GM12878 (cell line): ENCODE data around the gene GEMIN7. TPM values are rescaled to one million over a fixed set of nuclear protein-coding genes. Genes with fewer than 3 reads are reported as not detected.

Experiments used
- ATF7 ChIP-seq: fragments of 450-650 bp; IDR thresholded peaks from 2 replicates; pipeline ENCODE4 v1.6.1; 2016; ENCODE audit warnings: low read depth, mild to moderate bottlenecking
- BACH1 ChIP-seq: fragments of 450-650 bp; IDR thresholded peaks from 2 replicates; pipeline ENCODE4 v1.6.1; 2017; ENCODE audit warnings: mild to moderate bottlenecking, borderline replicate concordance
- BRCA1 ChIP-seq: IDR thresholded peaks from 2 replicates; pipeline ENCODE4 v1.6.1; 2011; ENCODE audit warnings: low read depth, low read length, improper control_type of control experiment
- CBX3 ChIP-seq: fragments of 200-600 bp; sonication (generic); IDR thresholded peaks from 2 replicates; pipeline ENCODE4 v1.6.1; 2016; ENCODE audit warnings: low read depth, borderline replicate concordance
- CREB1 ChIP-seq: IDR thresholded peaks from 2 replicates; pipeline ENCODE4 v1.6.1; 2012; ENCODE audit warnings: low read depth, mild to moderate bottlenecking, inconsistent platforms
- CREM ChIP-seq: IDR thresholded peaks from 2 replicates; pipeline ENCODE4 v1.6.1; 2014; ENCODE audit warnings: antibody characterized with exemption, low read depth
- EZH2 ChIP-seq: IDR thresholded peaks from 2 replicates; pipeline ENCODE4 v1.6.1; 2012; ENCODE audit warnings: low read depth, mild to moderate bottlenecking, control low read depth, inconsistent platforms, low read length, borderline replicate concordance; ENCODE audit not compliant: control insufficient read depth
- GABPA ChIP-seq: IDR thresholded peaks from 2 replicates; pipeline ENCODE4 v1.6.1; 2014; ENCODE audit warnings: antibody characterized with exemption, low read depth, mild to moderate bottlenecking, inconsistent platforms
- JUNB ChIP-seq: IDR thresholded peaks from 2 replicates; pipeline ENCODE4 v1.6.1; 2016; ENCODE audit warnings: antibody characterized with exemption, mild to moderate bottlenecking
- LARP7 ChIP-seq: fragments of 450-650 bp; IDR thresholded peaks from 2 replicates; pipeline ENCODE4 v1.6.1; 2017; ENCODE audit warnings: mild to moderate bottlenecking
- MEF2A ChIP-seq: IDR thresholded peaks from 2 replicates; pipeline ENCODE4 v1.6.1; 2011; ENCODE audit warnings: low read depth, mild to moderate bottlenecking, low read length, moderate library complexity; ENCODE audit not compliant: insufficient read depth
- NFYB ChIP-seq: IDR thresholded peaks from 2 replicates; pipeline ENCODE4 v1.6.1; 2011; ENCODE audit warnings: low read depth, mild to moderate bottlenecking, low read length, improper control_type of control experiment, moderate library complexity; ENCODE audit not compliant: insufficient read depth
- PAX8 ChIP-seq: fragments of 450-650 bp; IDR thresholded peaks from 2 replicates; pipeline ENCODE4 v1.6.1; 2017; ENCODE audit warnings: mild to moderate bottlenecking, moderate library complexity
- POU2F2 ChIP-seq: IDR thresholded peaks from 3 replicates; pipeline ENCODE4 v1.6.1; 2011; ENCODE audit warnings: low read depth, mild to moderate bottlenecking, low read length, borderline replicate concordance
- RAD51 ChIP-seq: fragments of 450-650 bp; IDR thresholded peaks from 2 replicates; pipeline ENCODE4 v1.6.1; 2016; ENCODE audit warnings: moderate library complexity, mild to moderate bottlenecking, inconsistent platforms
- STAT3 ChIP-seq: IDR thresholded peaks from 2 replicates; pipeline ENCODE4 v1.6.1; 2011; ENCODE audit warnings: low read depth, low read length, improper control_type of control experiment
- TBL1XR1 ChIP-seq: IDR thresholded peaks from 2 replicates; pipeline ENCODE4 v1.6.1; 2012; ENCODE audit warnings: low read depth, low read length, improper control_type of control experiment
- TCF3 ChIP-seq: IDR thresholded peaks from 2 replicates; pipeline ENCODE4 v1.6.1; 2012; ENCODE audit warnings: low read depth, mild to moderate bottlenecking, low read length, borderline replicate concordance; ENCODE audit not compliant: insufficient read depth
- ZNF24 ChIP-seq: fragments of 450-650 bp; IDR thresholded peaks from 2 replicates; pipeline ENCODE4 v1.6.1; 2017; ENCODE audit warnings: antibody characterized with exemption, mild to moderate bottlenecking
- polyA plus RNA-seq, 11 experiments: library from polyadenylated mRNA; depleted of rRNA in 4 of 11; unstranded in 6 of 11; stranded (reverse) in 5 of 11; fragments of >200 nt; fragmentation: Nextera tagmentation in 4 of 11; fragmentation: Illumina TruSeq in 1 of 11; extraction: Ambion mirVana in 4 of 11; extraction: Trizol in 1 of 11; gene quantifications; 1 replicate in 1 of 11; 2 replicates in 10 of 11; pipeline versions ENCODE4 v1.2.1 to v1.2.3, GENCODE V29; 2011 to 2016; ENCODE audit warnings: inconsistent platforms in 2 of 11, missing spikeins in 2 of 11, low read depth in 1 of 11
- total RNA-seq, 4 experiments: library from RNA; depleted of rRNA in 3 of 4; stranded (reverse); fragments of >200 nt in 3 of 4; fragmentation: Illumina TruSeq in 1 of 4; extraction: Trizol in 1 of 4; gene quantifications; 2 replicates each; pipeline versions ENCODE4 v1.2.1 to v1.2.3, GENCODE V29; 2013 to 2021
- TF ChIP-seq, protein P1 (sequence below), 3 experiments: IDR thresholded peaks in 2 of 3; conservative IDR thresholded peaks in 1 of 3; 2 replicates each; pipeline ENCODE4 v1.5.1; 2011; ENCODE audit warnings: low read depth in 3 of 3, low read length in 3 of 3, mild to moderate bottlenecking in 3 of 3, control low read depth in 2 of 3, moderate library complexity in 2 of 3, inconsistent platforms in 1 of 3, mixed read lengths in 1 of 3; ENCODE audit not compliant: control insufficient read depth in 2 of 3, insufficient read depth in 1 of 3; ENCODE audit errors: extremely low read depth in 1 of 3
- TF ChIP-seq, protein P2 (sequence below): fragments of 450-650 bp; formaldehyde crosslinking; IDR thresholded peaks from 2 replicates; pipeline ENCODE4 v1.4.0; 2020; ENCODE audit warnings: mild to moderate bottlenecking, moderate library complexity

The GEMIN7 gene
- total and polyA plus RNA-seq, 10 of the 15 experiments (the other 5 are each of a cell fraction or from before 2014, with no cell fraction given): 21.1 to 76.7 (median 44.9) TPM

DNA sequence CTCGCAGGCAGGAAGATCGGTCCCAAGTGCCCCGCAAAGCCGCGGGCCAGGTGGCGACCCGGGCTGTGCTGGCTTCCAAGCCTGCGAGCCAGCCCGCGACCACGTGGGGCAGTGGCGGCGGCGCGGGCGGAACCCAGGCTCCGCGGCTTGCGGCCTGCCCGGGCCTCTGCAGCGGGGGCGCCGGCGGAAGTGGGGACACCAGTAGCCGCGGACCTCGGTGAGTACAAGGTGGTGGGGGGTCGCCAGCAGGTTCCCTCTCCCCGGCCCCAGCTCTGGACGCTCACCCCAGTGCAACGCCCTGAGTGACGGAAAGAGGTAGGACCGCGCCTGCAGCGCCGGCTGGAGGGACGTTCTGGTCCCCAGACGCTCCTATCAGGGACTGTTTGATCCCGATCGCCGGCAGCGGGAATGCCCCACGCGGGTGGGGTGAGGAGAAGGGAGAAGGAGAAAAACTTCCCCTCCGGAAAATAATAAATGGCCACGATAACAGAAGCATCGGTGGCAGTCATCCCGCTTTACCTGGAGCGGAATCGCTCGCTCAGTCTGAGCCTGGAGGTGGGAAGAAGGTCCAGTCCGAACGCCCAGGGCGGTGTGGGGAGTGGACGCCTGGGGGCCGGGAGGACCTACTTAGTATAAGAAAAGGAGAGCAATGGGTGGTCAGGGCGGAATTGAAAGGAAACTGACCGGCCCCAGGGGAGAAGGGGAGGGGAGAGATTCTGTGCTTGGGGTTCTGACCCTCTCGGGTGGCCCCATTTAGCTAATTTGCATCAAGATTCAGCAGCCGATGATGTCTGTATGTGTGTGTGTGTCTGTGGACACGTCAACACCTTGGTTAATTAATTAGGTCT, at the start of gene GEMIN7 (continued):
- TF ChIP-seq RAD51: no peak
- no peak for TF ChIP-seq STAT3
- TF ChIP-seq EZH2: no peak
- TF ChIP-seq, protein P1, sequence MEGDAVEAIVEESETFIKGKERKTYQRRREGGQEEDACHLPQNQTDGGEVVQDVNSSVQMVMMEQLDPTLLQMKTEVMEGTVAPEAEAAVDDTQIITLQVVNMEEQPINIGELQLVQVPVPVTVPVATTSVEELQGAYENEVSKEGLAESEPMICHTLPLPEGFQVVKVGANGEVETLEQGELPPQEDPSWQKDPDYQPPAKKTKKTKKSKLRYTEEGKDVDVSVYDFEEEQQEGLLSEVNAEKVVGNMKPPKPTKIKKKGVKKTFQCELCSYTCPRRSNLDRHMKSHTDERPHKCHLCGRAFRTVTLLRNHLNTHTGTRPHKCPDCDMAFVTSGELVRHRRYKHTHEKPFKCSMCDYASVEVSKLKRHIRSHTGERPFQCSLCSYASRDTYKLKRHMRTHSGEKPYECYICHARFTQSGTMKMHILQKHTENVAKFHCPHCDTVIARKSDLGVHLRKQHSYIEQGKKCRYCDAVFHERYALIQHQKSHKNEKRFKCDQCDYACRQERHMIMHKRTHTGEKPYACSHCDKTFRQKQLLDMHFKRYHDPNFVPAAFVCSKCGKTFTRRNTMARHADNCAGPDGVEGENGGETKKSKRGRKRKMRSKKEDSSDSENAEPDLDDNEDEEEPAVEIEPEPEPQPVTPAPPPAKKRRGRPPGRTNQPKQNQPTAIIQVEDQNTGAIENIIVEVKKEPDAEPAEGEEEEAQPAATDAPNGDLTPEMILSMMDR (IDR thresholded peaks at IDR 0.05 in 2 of 3, conservative IDR thresholded peaks at IDR 0.05 in 1 of 3; ENCODE audit: control insufficient read depth in 2 of 3, extremely low read depth in 1 of 3, insufficient read depth in 1 of 3, low read depth in 3 of 3, low read length in 3 of 3): peak in 2 of 3 experiments; percentile 9 to 11; a peak in 1 of 6 replicates
- TF ChIP-seq LARP7: peak; percentile 99
- TF ChIP-seq JUNB: no peak
- TF ChIP-seq NFYB: no peak
- TF ChIP-seq GABPA: peak; percentile 94
- TF ChIP-seq BRCA1: no peak
- peak; percentile 83 for TF ChIP-seq MEF2A
- peak; percentile 76 for TF ChIP-seq ZNF24
- TF ChIP-seq TCF3: peak; percentile 90; the same call in 1 of the 2 replicates
- TF ChIP-seq CREB1: peak; percentile 66
- peak; percentile 19; the same call in 1 of the 2 replicates for TF ChIP-seq CREM
- TF ChIP-seq CBX3: no peak
- TF ChIP-seq, protein P2, sequence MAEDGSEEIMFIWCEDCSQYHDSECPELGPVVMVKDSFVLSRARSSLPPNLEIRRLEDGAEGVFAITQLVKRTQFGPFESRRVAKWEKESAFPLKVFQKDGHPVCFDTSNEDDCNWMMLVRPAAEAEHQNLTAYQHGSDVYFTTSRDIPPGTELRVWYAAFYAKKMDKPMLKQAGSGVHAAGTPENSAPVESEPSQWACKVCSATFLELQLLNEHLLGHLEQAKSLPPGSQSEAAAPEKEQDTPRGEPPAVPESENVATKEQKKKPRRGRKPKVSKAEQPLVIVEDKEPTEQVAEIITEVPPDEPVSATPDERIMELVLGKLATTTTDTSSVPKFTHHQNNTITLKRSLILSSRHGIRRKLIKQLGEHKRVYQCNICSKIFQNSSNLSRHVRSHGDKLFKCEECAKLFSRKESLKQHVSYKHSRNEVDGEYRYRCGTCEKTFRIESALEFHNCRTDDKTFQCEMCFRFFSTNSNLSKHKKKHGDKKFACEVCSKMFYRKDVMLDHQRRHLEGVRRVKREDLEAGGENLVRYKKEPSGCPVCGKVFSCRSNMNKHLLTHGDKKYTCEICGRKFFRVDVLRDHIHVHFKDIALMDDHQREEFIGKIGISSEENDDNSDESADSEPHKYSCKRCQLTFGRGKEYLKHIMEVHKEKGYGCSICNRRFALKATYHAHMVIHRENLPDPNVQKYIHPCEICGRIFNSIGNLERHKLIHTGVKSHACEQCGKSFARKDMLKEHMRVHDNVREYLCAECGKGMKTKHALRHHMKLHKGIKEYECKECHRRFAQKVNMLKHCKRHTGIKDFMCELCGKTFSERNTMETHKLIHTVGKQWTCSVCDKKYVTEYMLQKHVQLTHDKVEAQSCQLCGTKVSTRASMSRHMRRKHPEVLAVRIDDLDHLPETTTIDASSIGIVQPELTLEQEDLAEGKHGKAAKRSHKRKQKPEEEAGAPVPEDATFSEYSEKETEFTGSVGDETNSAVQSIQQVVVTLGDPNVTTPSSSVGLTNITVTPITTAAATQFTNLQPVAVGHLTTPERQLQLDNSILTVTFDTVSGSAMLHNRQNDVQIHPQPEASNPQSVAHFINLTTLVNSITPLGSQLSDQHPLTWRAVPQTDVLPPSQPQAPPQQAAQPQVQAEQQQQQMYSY: no peak
- peak; percentile 88 for TF ChIP-seq BACH1
- peak; percentile 95 for TF ChIP-seq POU2F2
- TF ChIP-seq PAX8: no peak
- peak; percentile 87; the same call in 1 of the 2 replicates for TF ChIP-seq ATF7
- peak; percentile 35; the same call in 1 of the 2 replicates for TF ChIP-seq TBL1XR1
